IgD-negative memory B cell (primary cell): ENCODE measurements around the gene ZNF532. TPM values are rescaled to one million over a fixed set of nuclear protein-coding genes. Genes with fewer than 3 reads are reported as not detected.
"Not testable (repeated sequence)": the region's sequence is repeated elsewhere in the genome, so short reads cannot be mapped to it uniquely, and the experiment has no call there.

Source experiments
- H3K27ac Mint-ChIP-seq, 3 donors: one replicate each; pipeline ENCODE4 v1.8.0; 2020 to 2022; ENCODE audit warnings: mild to moderate bottlenecking in 3 of 3, mixed read lengths in 3 of 3, moderate library complexity in 1 of 3
- H3K27me3 Mint-ChIP-seq: one replicate; pipeline ENCODE4 v1.8.0; 2021; ENCODE audit warnings: mixed read lengths
- H3K36me3 Mint-ChIP-seq: one replicate; pipeline ENCODE4 v1.8.0; 2020; ENCODE audit warnings: mild to moderate bottlenecking, mixed read lengths
- H3K4me1 Mint-ChIP-seq, 3 donors: one replicate each; pipeline ENCODE4 v1.8.0; 2020 to 2022; ENCODE audit warnings: mixed read lengths in 3 of 3, mild to moderate bottlenecking in 1 of 3
- H3K4me3 Mint-ChIP-seq, 4 donors: one replicate each; pipeline ENCODE4 v1.8.0; 2020 to 2022; ENCODE audit warnings: mild to moderate bottlenecking in 4 of 4, mixed read lengths in 4 of 4, moderate library complexity in 3 of 4
- H3K9me3 Mint-ChIP-seq, 3 donors: one replicate each; pipeline ENCODE4 v1.8.0; 2020 to 2021; ENCODE audit warnings: mixed read lengths in 3 of 3, mild to moderate bottlenecking in 1 of 3
- polyA plus RNA-seq: library from polyadenylated mRNA; unstranded; fragments of 300-500 nt; fragmentation: Illumina TruSeq; gene quantifications from one replicate; pipeline ENCODE4 v1.2.3, GENCODE V29; 2021

The ZNF532 gene
- polyA plus RNA-seq, 1 donor from 2014 or later = 14.8 TPM

DNA sequence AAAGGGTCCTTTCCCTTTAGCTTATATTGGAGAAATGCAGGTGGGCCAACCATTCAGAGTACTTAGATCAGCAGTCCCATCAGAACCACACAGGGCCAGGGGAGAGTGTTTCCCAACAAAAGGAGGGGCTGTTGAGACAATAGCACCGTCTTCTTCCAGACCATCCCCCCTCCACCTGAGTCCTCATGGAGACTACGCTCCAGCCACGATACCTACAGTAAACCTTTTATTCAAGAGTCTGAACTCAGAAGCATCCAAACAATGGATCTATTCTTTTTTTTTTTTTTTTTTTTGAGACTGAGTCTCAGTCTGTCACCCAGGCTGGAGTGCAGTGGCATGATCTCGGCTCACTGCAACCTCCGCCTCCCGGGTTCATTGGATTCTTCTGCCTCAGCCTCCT lies 25.7 kb upstream of the ZNF532 start:
- Mint-ChIP-seq H3K27me3 (no peaks in the 10 kb centered on the region), H3K4me1 (peaks cover 0 to 5% (median 0%) of the 10 kb centered on the region in 3 donors), H3K27ac (no peak overlapping the region), H3K4me3 (no peak overlapping the region), H3K36me3 (peaks cover 3% of the 10 kb centered on the region), H3K9me3 (no peaks in the 10 kb centered on the region)

DNA sequence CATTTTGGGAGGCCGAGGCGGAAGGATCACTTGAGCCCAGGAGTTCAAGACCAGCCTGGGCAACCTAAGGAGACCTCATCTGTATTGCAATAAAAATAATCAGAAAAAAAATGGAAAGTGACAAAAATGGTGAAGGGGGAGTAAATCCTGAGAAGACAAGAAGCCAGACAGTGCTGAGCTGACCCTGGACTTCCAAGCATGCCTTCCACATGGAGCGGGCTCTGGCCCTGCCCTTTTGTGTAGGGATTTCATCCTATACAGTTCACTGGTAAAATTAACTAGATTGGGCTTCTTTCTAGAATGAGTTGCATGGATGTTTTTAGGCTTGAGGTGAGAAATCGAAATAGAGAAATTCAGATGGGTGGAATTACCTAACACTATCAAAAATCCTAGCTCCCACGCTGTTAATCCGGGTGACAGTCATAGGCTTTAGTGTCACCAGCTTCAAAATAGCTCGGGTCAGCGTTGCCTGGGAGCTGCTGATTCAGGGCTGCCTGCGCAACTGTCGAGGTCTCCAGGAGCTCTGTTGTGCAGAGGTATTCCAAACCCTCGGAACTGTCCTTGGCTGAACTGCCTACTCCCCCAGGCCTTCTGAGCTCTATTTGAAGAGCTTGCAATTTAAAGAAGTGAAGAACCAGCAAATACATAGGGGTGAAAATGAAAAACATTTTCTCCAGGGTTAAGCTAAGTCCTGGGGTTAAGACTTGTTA lies 21.5 kb upstream of the ZNF532 start:
- Mint-ChIP-seq H3K27ac (no peak overlapping the region), H3K4me1 (peaks cover 4 to 25% (median 10%) of the 10 kb centered on the region in 3 donors), H3K27me3 (peaks cover 2% of the 10 kb centered on the region), H3K9me3 (no peaks in the 10 kb centered on the region), H3K4me3 (peak overlapping the region in 1 of 4 donors; percentile 19), H3K36me3 (peaks cover 4% of the 10 kb centered on the region)

GRCh38 chr18:58843688-58844035 lies 21.0 kb upstream of the ZNF532 start:
- peaks cover 4 to 30% (median 10%) of the 10 kb centered on the region in 3 donors for H3K4me1 Mint-ChIP-seq
- peaks cover 4% of the 10 kb centered on the region for H3K36me3 Mint-ChIP-seq
- H3K4me3 Mint-ChIP-seq = no peak overlapping the region
- peaks cover 4% of the 10 kb centered on the region for H3K27me3 Mint-ChIP-seq
- no peak overlapping the region for H3K27ac Mint-ChIP-seq
- H3K9me3 Mint-ChIP-seq = no peaks in the 10 kb centered on the region

GRCh38 chr18:58844871-58845270 lies 19.8 kb upstream of the ZNF532 start:
- H3K36me3 Mint-ChIP-seq = peaks cover 4% of the 10 kb centered on the region
- H3K9me3 Mint-ChIP-seq = no peaks in the 10 kb centered on the region
- peaks cover 4 to 30% (median 10%) of the 10 kb centered on the region in 3 donors for H3K4me1 Mint-ChIP-seq
- no peak overlapping the region for H3K27ac Mint-ChIP-seq
- peaks cover 6% of the 10 kb centered on the region for H3K27me3 Mint-ChIP-seq
- no peak overlapping the region for H3K4me3 Mint-ChIP-seq

DNA sequence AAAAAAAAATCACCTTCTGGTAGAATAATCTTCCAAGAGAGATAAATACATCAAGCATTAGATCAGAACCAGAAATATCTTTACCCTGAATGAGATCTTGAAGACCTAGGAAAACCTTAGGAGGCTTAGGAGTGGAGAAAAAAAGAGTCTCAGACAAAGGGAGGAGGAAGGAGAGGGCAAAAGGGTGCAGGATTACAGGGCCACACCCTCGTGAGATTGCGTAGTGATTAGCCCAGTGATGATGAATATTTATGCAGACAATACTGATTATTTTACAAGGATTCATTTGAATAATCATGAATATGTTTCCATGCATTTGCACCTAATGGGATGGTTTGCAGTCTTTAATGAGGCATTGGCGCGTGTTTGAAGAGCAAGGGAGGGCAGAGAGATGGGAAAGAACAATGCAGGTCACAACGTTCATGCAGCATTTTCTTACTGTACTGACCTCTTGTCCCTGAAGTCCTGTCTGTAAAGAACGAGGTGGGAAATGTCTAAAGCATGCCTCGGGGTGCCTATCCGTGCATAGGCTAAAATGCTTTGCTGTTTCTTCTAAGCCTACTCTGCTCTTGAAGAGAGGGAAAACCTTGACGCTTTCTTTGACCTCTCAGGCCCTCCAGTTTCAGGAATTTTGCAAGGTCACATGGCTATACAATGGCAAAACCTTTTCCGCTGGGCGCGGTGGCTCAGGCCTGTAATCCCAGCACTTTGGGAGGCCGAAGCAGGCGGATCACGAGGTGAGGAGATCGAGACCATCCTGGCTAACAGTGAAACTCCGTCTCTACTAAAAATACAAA lies 18.6 kb upstream of the ZNF532 start:
- Mint-ChIP-seq H3K27me3 (peaks cover 6% of the 10 kb centered on the region), H3K36me3 (peaks cover 4% of the 10 kb centered on the region), H3K4me1 (peaks cover 8 to 30% (median 16%) of the 10 kb centered on the region in 3 donors), H3K9me3 (no peaks in the 10 kb centered on the region), H3K27ac (peak overlapping the region in 1 of 3 donors; percentile 43), H3K4me3 (peak overlapping the region in 3 of 4 donors; percentile 13 to 60 (median 59))

- peak overlapping the region in 2 of 3 donors; percentile 16 to 83 for H3K27ac Mint-ChIP-seq
- peaks cover 8% of the 10 kb centered on the region for H3K27me3 Mint-ChIP-seq
These were observed 17.1 kb upstream of the ZNF532 start for GRCh38 chr18:58847383-58848071.

GRCh38 chr18:58848685-58849084 lies 16.0 kb upstream of the ZNF532 start:
- Mint-ChIP-seq H3K36me3 (peaks cover 2% of the 10 kb centered on the region), H3K4me1 (peaks cover 10 to 33% (median 16%) of the 10 kb centered on the region in 3 donors), H3K9me3 (no peaks in the 10 kb centered on the region), H3K4me3 (no peak overlapping the region), H3K27me3 (peaks cover 8% of the 10 kb centered on the region), H3K27ac (no peak overlapping the region)

More at GRCh38 chr18:58847383-58848071, 17.1 kb upstream of the ZNF532 start:
- H3K4me1 Mint-ChIP-seq = peaks cover 8 to 35% (median 16%) of the 10 kb centered on the region in 3 donors
- H3K36me3 Mint-ChIP-seq = peaks cover 2% of the 10 kb centered on the region
- H3K9me3 Mint-ChIP-seq = no peaks in the 10 kb centered on the region
- peak overlapping the region; percentile 74 to 91 (median 84) for H3K4me3 Mint-ChIP-seq

GRCh38 chr18:58850786-58851469 lies 13.7 kb upstream of the ZNF532 start:
- Mint-ChIP-seq H3K4me3 (peak overlapping the region in 1 of 4 donors; percentile 13), H3K27ac (peak overlapping the region in 1 of 3 donors; percentile 48), H3K27me3 (peaks cover 8% of the 10 kb centered on the region), H3K9me3 (no peaks in the 10 kb centered on the region), H3K36me3 (peaks cover 2% of the 10 kb centered on the region), H3K4me1 (peaks cover 11 to 24% (median 16%) of the 10 kb centered on the region in 3 donors)

DNA sequence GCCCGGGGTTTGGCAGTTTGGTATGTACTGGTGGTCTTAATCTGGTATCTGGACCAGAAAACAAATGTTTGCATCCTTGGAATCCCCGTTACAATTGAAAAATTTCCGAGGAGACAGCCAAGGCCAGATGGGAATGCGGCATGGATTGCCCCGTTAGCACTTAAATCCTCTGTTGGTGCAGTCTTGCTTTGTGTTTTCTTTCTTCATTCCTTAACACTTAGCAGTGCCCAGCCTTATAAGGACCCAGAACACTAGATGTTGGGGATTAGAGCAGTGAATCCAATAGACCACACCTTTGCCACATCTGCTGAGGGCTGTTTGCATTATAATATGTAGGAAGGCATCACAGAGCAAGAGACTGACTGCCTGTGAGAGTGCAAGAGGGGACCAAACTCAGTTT lies 12.8 kb upstream of the ZNF532 start:
- Mint-ChIP-seq H3K9me3 (no peaks in the 10 kb centered on the region), H3K36me3 (peaks cover 2% of the 10 kb centered on the region), H3K27me3 (peaks cover 8% of the 10 kb centered on the region), H3K27ac (no peak overlapping the region), H3K4me1 (peaks cover 11 to 20% (median 16%) of the 10 kb centered on the region in 3 donors), H3K4me3 (no peak overlapping the region)

DNA sequence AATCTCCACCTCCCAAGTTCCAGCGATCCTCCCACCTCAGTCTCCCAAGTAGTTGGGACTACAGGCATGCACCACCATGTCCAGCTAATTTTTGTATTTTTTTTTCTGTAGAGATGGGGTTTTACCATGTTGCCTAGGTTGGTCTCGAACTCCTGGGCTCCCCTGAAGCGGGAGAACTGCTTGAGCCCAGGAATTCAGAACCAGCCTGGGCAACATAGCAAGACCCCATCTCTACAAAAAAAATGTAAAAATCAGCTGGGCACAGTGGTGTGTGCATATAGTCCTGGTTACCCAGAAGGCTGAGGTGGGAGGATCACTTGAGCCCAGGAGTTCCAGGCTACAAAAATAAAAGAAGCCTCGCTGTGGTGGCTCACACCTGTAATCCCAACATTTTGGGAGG lies 12.0 kb upstream of the ZNF532 start:
- Mint-ChIP-seq H3K27ac (no peak overlapping the region), H3K27me3 (peaks cover 8% of the 10 kb centered on the region), H3K36me3 (peaks cover 2% of the 10 kb centered on the region), H3K9me3 (no peaks in the 10 kb centered on the region), H3K4me1 (peaks cover 9 to 15% (median 10%) of the 10 kb centered on the region in 3 donors), H3K4me3 (no peak overlapping the region)

DNA sequence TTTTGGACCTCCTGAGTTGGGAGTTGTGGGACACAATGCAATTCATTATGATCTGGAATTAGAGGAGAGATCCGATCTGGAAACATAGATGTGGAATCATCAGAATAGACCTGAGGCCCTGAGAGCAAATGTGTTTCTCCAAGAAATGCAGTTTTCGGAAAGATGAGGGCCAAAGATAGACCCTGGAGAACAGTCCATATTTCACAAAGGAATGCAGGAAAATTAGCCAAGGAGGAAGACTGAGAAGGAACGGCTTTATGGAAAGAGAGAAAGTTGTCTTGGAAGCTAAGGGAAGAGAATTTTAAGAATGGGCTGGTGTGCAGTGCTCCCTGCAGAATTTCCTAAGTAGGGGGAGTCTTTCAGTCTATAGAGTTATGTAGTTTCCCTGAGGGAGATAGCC lies 11.1 kb upstream of the ZNF532 start:
- no peak overlapping the region for H3K4me3 Mint-ChIP-seq
- H3K4me1 Mint-ChIP-seq = peaks cover 6 to 8% (median 7%) of the 10 kb centered on the region in 3 donors
- peak overlapping the region in 1 of 3 donors; percentile 28 for H3K27ac Mint-ChIP-seq
- H3K27me3 Mint-ChIP-seq = peaks cover 4% of the 10 kb centered on the region
- peaks cover 1% of the 10 kb centered on the region for H3K36me3 Mint-ChIP-seq
- no peaks in the 10 kb centered on the region for H3K9me3 Mint-ChIP-seq

DNA sequence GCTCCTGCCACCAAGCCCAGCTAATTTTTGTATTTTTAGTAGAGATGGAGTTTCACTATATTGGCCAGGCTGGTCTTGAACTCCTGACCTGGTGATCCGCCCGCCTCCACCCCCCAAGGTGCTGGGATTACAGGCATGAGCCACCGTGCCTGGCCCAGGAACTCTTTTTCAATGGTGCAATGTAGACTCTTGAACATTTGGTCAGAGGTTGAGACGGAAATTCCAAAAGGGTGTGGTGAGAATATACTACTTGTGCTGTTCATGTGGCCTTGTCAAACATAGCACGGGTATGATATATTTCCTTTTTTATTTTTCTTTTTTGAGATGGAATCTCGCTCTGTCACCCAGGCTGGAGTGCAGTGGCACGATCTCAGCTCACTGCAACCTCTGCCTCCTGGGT lies 9.2 kb upstream of the ZNF532 start:
- H3K27ac Mint-ChIP-seq, H3K36me3 Mint-ChIP-seq, H3K9me3 Mint-ChIP-seq, H3K4me3 Mint-ChIP-seq, H3K27me3 Mint-ChIP-seq, H3K4me1 Mint-ChIP-seq: not testable (repeated sequence)

DNA sequence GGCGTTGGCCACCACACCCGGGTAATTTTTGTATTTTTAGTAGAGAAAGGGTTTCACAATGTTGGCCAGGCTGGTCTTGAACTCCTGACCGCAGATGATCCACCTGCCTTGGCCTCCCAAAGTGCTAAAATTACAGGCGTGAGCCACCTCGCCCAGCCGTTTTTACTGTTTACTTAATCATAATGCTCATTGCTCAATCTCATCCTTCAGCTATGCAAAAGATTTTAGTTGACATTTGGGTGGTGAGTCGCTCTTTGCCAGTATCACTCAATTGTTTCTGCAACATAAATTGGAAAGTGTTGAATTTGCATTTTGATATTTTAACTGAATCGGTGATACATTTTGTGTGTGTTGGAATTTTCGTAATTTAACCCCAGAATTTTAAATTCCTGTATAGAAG lies 7.8 kb upstream of the ZNF532 start:
- no peaks in the 10 kb centered on the region for H3K9me3 Mint-ChIP-seq
- H3K27ac Mint-ChIP-seq = no peak overlapping the region
- H3K36me3 Mint-ChIP-seq = peaks cover 1% of the 10 kb centered on the region
- peaks cover 4 to 13% (median 11%) of the 10 kb centered on the region in 3 donors for H3K4me1 Mint-ChIP-seq
- H3K4me3 Mint-ChIP-seq = no peak overlapping the region
- H3K27me3 Mint-ChIP-seq = no peaks in the 10 kb centered on the region

DNA sequence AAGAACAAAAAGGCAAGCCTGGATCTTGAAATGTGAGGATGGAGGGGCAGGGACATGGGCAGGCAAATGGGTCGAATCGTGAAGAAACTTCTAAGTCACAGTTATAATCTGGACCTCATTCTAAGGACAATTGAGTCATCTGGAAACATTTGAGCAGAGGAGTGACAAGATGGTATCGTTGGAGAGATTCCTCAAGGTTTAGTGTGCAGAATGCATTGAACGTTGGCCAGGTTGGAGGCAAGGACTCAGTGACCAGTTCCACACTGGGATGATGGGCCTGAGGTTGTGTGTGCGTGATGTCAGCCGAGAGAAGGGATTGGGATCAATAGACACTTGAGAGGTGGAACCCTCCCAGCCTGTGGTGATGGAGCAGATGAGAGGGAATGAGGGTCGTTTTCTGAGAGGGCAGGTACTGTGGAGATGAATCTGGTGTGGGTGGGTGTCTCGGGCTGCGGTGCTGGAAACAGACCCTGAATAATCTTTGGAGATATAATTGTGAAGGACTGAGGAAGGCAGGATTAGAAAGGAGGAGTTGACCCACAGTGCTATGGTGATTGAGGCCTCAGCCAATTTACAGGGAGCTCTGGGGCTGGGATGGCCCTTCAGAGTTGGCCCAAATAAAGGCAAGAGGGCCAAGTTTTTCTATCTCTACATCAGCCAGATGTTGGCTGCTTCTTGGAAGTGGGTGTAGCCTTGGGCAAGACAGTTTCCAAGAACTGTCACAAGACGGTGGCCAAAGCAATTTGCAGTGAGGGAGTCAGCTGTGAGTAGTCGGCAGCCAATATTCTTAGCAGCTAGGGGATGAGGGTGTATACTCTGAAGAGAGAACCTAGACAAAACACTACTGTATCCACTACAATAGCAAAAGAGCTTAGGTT lies 5.8 kb upstream of the ZNF532 start:
- Mint-ChIP-seq H3K27me3 (peaks cover 4% of the 10 kb centered on the region), H3K9me3 (peaks cover 0 to 3% (median 0%) of the 10 kb centered on the region in 3 donors), H3K4me1 (peaks cover 10 to 23% (median 22%) of the 10 kb centered on the region in 3 donors), H3K36me3 (peaks cover 1% of the 10 kb centered on the region), H3K4me3 (peak overlapping the region in 1 of 4 donors; percentile 17), H3K27ac (peak overlapping the region in 2 of 3 donors; percentile 31 to 92)
